Activated CD8-positive, alpha-beta memory T cell treated with anti-CD3 and anti-CD28 coated beads for 1 hour (primary cell): ENCODE measurements around the gene CCDC136.

Experiments
- DNase-seq, 2 donors: peaks; one replicate each; pipeline ENCODE4 v3.0.0-alpha.2; 2020; ENCODE audit warnings: low read depth in 1 of 2; ENCODE audit errors: extremely low read depth in 1 of 2

The CCDC136 gene

GRCh38 chr7:128791121-128791971 is at the start of gene CCDC136:
CCDC136 (plus strand) TSS chr7:128791968; CDS start chr7:128792412, 444 bp downstream.
- DNase-seq: peak; percentile 37 to 65

GRCh38 chr7:128742206-128742605 is 49.6 kb upstream of the CCDC136 start:
- no peak for DNase-seq

GRCh38 chr7:128743112-128743772 is 48.5 kb upstream of the CCDC136 start:
- DNase-seq: no peak

GRCh38 chr7:128744366-128744905 is 47.3 kb upstream of the CCDC136 start:
- DNase-seq: no peak

GRCh38 chr7:128745706-128746105 is 46.1 kb upstream of the CCDC136 start:
- DNase-seq: no peak

DNA sequence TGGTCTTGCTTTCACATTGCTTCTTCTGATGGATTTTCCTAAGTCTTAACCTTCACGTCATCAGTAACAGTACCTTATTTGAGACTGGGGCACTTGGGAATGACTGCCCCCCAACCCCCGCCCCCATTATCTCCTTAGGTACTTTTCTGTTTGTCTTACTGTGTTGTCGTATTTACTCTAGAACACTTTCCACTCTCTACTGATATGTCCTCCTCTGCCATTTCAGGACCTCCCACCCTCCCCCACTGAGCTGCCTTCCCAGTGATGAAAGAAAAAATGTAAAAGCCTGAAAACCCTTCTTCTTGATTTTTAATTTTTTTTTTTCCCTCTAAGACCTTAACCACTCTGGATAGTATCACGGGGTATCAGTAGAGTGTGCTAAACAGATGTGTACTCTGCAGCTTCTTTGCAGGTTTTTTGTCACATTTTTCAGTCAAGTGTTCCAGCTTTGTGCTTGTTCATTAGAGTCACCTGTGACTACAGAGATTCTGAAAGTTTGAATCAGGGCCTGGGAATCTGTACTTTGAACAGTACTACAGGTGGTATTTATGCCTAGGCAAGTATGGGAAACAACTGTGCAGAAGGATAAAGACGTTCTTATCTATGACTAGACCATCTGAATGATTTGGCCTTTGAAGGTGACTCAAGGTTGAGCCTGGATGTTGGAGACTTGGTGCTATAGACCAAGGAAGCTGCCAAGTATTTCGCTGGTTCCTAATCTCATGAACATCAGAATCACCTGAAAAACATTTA is 44.3 kb upstream of the CCDC136 start:
- DNase-seq: no peak

GRCh38 chr7:128752251-128752650 is 39.5 kb upstream of the CCDC136 start:
- no peak for DNase-seq

DNA sequence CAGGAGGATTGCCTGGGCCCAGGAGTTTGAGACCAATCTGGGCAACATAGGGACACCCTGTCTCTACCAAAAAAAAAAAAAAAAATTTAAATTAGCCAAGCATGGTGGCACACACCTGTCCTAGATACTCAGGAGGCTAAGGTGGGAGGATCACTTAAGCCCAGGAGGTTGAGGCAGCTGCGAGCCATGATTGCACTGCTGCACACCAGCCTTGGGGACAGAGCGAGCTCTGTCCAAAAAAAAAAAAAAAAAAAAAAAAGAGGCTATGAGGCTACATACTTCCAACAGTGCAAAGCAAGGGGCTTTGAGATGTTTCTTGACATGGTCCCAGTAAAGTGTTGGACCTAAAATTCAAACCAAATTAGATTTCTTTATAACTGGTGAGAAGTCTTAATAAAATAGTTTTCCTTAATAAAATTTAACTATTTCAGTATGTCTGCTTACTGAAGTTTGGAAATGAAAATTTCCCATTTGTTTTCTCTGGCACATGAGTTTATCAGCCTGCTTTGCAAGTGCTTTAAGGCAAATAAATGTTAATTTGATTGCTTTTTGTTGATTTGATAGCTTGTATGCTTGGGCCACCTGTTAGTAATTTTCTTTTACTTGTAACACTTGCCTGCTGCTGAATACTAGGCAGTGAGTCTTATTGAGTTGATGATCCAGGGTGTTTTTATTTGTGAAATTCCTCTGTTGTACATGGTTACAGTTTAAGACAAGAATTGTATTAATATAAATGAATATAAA is 36.5 kb upstream of the CCDC136 start:
- no peak for DNase-seq

DNA sequence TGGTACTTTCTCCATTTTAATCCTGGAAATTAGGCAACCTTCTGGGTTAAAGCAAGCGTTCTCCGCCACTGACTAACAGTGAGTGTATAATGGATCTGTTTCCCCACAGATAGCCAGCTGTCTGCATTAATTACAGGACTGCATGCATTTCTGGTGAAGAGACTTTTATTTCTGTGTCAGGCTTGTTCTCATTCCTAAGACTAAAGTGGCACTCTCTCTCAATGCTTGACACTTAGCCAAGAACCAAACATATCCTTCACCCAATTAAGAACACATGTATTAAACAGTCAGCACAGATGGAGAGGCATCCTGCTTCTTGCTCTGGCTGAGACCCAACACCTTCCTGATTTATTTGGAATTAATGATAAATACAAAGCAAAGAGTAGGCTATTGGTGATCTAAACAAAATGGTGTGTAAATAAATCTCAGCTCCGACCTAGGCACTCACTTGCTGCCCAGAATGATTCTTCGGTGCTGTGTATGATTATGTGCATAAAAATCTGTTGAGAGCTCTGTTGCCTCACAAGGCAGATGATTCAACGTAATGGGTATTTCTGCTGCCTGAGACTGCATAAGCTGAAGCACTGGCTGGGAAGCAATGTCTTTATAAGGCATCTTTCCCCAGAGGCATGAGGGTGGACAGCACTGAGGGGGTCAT is 35.8 kb upstream of the CCDC136 start:
- no peak for DNase-seq

GRCh38 chr7:128757203-128757602 is 34.6 kb upstream of the CCDC136 start:
- no peak for DNase-seq

- DNase-seq: no peak
Observed at GRCh38 chr7:128758553-128758952, 33.2 kb upstream of the CCDC136 start.

DNA sequence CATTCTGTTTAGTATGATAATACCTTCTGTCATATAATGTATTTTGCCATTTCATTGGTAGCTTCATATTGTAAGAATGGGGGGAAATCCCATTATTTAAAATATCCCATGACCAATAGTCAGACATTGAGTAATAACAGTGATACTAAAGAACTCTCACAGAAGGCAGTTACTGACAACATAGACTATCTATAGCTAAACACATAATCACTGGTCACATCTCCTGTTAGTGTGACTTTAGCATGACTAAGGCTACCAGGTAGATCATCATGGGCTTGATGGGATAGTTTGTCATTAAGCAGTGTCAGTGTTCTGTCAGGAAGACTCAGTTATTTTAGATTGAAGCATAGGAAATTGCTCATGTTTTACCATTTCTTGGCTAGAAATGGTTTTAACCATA is 32.5 kb upstream of the CCDC136 start:
- DNase-seq: no peak

DNA sequence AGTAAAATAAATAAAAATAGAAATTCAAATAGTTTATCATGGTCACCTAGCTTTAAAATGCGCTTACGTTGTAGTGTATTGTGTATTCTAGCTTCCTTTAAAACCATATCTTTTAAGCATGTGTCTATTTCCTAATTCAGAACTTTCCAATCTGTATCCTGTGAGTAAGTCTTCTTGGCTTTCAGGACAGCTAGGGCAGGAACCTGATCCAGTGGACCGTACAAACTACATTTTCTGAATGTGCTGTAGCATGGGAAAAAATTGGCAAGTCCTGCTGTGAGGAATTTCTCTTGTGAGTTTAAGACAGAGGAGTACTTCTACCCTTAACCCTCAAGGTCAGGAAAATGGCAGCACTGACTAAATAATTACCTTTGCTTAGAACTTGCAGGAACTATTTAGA is 28.2 kb upstream of the CCDC136 start:
- DNase-seq: no peak

DNA sequence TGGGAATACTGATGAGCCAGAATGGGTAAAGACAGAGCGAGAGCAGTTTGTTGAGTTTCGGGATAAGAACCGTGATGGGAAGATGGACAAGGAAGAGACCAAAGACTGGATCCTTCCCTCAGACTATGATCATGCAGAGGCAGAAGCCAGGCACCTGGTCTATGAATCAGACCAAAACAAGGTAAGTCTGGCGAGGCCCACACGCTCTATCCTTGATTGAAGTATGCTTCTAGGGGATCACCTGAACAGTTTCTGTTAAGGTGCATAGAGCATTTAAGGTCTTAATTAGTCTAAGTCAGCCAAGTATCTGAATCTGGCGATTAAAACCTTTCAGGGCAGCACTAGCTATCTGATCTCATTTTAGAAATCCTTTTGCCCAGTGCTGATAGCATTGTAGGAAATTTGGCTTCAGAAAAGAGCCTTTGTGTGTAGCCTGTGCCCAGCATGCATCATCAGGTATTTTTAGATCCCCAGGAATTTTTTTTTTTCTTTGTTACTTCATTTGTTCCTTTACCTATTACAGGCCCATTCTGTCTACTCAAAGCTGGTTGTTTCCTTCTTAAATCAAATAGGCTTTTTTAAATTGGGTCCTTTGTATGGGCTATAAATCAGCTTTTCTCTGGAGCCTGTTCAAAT is 24.2 kb upstream of the CCDC136 start:
- DNase-seq: no peak

DNA sequence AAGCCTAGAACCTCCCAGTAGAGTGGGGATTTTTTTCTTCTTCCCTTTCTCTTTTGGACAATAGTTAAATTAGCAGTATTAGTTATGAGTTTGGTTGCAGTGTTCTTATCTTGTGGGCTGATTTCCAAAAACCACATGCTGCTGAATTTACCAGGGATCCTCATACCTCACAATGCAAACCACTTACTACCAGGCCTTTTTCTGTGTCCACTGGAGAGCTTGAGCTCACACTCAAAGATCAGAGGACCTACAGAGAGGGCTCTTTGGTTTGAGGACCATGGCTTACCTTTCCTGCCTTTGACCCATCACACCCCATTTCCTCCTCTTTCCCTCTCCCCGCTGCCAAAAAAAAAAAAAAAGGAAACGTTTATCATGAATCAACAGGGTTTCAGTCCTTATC is 21.5 kb upstream of the CCDC136 start:
- DNase-seq: no peak

DNA sequence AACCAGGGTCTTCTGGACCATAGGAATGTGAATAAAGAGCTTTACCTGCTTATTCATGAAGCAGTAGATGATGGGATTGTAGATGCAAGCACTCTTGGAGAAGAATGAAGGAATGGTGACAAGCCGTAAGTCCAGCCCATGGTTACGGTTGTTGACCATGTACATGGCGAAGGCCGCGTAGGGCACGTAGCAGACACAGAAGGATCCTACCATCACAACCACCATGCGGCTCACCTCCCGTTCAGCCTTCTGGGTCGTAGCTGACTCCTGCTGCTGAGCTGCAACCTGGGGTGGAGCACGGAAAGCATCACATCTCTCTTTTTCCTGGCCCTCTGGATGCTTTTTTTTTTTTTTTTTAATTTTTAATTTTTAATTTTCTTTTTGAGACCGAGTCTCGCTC is 18.2 kb upstream of the CCDC136 start:
- no peak for DNase-seq

GRCh38 chr7:128774029-128774689 is 17.6 kb upstream of the CCDC136 start:
- no peak for DNase-seq

GRCh38 chr7:128774921-128775320 is 16.8 kb upstream of the CCDC136 start:
- no peak for DNase-seq
